PC-3 (cell line): ENCODE data around the gene CAMSAP1. TPM values are rescaled to one million over a fixed set of nuclear protein-coding genes. Genes with fewer than 3 reads are reported as not detected.

ENCODE experiments used
- ATAC-seq: fragments of 200-7000 bp; cut with Tn5 transposase; 2 replicates; pipeline ENCODE4 v1.9.1; 2020; ENCODE audit warnings: mild to moderate bottlenecking, moderate library complexity
- BruUV-seq: library from RNA; stranded (reverse); fragments of 400-500 nt; replicated peaks from 2 replicates; lab custom pipeline; 2021; lab: Mats Ljungman, UMichigan
- CTCF ChIA-PET: fragments of 300-600 bp; sonication (Branson Sonifier 250); formaldehyde crosslinking; loops from one replicate; lab custom pipeline; 2022; ENCODE audit warnings: antibody characterized with exemption; lab: Charles Lee
- POLR2A ChIA-PET: fragments of 300-600 bp; sonication (Branson Sonifier 250); formaldehyde crosslinking; loops from one replicate; lab custom pipeline; 2022; ENCODE audit warnings: antibody characterized with exemption; ENCODE audit not compliant: unreplicated experiment; lab: Charles Lee
- DNase-seq: peaks from one replicate; pipeline ENCODE4 v3.0.0-alpha.2; 2015
- H2AFZ ChIP-seq: fragments of 300-600 bp; sonication (generic); 2 replicates; pipeline ENCODE4 v1.6.0; 2016; ENCODE audit warnings: antibody characterized with exemption, low read length
- H3F3A ChIP-seq: fragments of 300-600 bp; sonication (generic); one replicate; pipeline ENCODE4 v1.6.0; 2017; ENCODE audit warnings: antibody characterized with exemption, low read length, control low read depth, mild to moderate bottlenecking; ENCODE audit not compliant: unreplicated experiment
- H3K27ac ChIP-seq: fragments of 300-600 bp; sonication (generic); 2 replicates; pipeline ENCODE4 v1.5.1; 2016; ENCODE audit warnings: mild to moderate bottlenecking, low read length
- H3K27me3 ChIP-seq: fragments of 300-600 bp; sonication (generic); 2 replicates; pipeline ENCODE4 v1.6.1; 2016; ENCODE audit warnings: low read length, mixed read lengths
- H3K36me3 ChIP-seq: fragments of 300-600 bp; sonication (generic); 2 replicates; pipeline ENCODE4 v1.6.1; 2016; ENCODE audit warnings: low read depth, mixed run types, low read length, mixed read lengths
- H3K4me1 ChIP-seq: fragments of 300-600 bp; sonication (generic); 2 replicates; pipeline ENCODE4 v1.5.1; 2016; ENCODE audit warnings: low read length; ENCODE audit not compliant: insufficient read depth
- H3K4me2 ChIP-seq: fragments of 300-600 bp; sonication (generic); 2 replicates; pipeline ENCODE4 v1.6.0; 2016; ENCODE audit warnings: low read length
- H3K4me3 ChIP-seq: fragments of 300-600 bp; sonication (generic); 2 replicates; pipeline ENCODE4 v1.5.1; 2016; ENCODE audit warnings: mild to moderate bottlenecking, low read length, mixed read lengths
- H3K79me2 ChIP-seq: fragments of 300-600 bp; sonication (generic); 2 replicates; pipeline ENCODE4 v1.6.1; 2017; ENCODE audit warnings: low read length, mixed read lengths
- H3K9ac ChIP-seq: fragments of 300-600 bp; sonication (generic); 2 replicates; pipeline ENCODE4 v1.6.0; 2016; ENCODE audit warnings: mild to moderate bottlenecking, low read length
- H3K9me2 ChIP-seq: fragments of 300-600 bp; sonication (generic); replicated peaks from 2 replicates; pipeline ENCODE4 v1.6.1; 2016; ENCODE audit warnings: mixed run types, low read length, mixed read lengths
- H3K9me3 ChIP-seq: fragments of 300-600 bp; sonication (generic); 2 replicates; pipeline ENCODE4 v1.6.1; 2016; ENCODE audit warnings: low read length, mixed read lengths
- H4K20me1 ChIP-seq: fragments of 300-600 bp; sonication (generic); 2 replicates; pipeline ENCODE4 v1.6.1; 2016; ENCODE audit warnings: low read length, mixed read lengths
- CTCF ChIP-seq: fragments of 300-600 bp; sonication (generic); conservative IDR thresholded peaks from 2 replicates; pipeline ENCODE4 v1.5.1; 2017; ENCODE audit warnings: antibody characterized with exemption, low read depth, mild to moderate bottlenecking, low read length
- EZH2 ChIP-seq: fragments of 300-600 bp; sonication (generic); IDR thresholded peaks from one replicate; pipeline ENCODE4 v1.6.1; 2017; ENCODE audit warnings: antibody characterized with exemption, mild to moderate bottlenecking, low read length; ENCODE audit not compliant: unreplicated experiment
- EZH2phosphoT487 ChIP-seq: fragments of 300-600 bp; sonication (generic); IDR thresholded peaks from 2 replicates; pipeline ENCODE4 v1.6.1; 2018; ENCODE audit warnings: mild to moderate bottlenecking, antibody characterized with exemption, low read length, borderline replicate concordance
- intact Hi-C: fragments of 100-400 bp; cut with micrococcal nuclease; formaldehyde crosslinking; loops from 2 replicates; pipeline ENCODE4 v1.9.0; 2023
- total RNA-seq: library from RNA; depleted of rRNA; stranded (reverse); fragments of >200 nt; gene quantifications from 2 replicates; pipeline ENCODE4 v1.2.3, GENCODE V29; 2014

The CAMSAP1 gene
- total RNA-seq, 1 experiment from 2014 or later: 16.4 TPM

GRCh38 chr9:135883410-135884089 lies 23.8 kb downstream of the CAMSAP1 start:
- peaks cover 8% of the 10 kb centered on the region for H3K4me1 ChIP-seq
- no peaks in the 10 kb centered on the region for H3K9me3 ChIP-seq
- ChIA-PET CTCF (no interaction called here), POLR2A (no interaction called here)
- no peak overlapping the region for H3K4me3 ChIP-seq
- H3K27me3 ChIP-seq: no peaks in the 10 kb centered on the region
- ATAC-seq (no peak), DNase-seq (no peak)
- no peak overlapping the region for H3K9ac ChIP-seq
- H4K20me1 ChIP-seq: peaks cover 25% of the 10 kb centered on the region; the same call in 1 of the 2 replicates
- no peaks in the 10 kb centered on the region for H3K9me2 ChIP-seq
- H2AFZ ChIP-seq: no peak overlapping the region
- H3F3A ChIP-seq: no peaks in the 10 kb centered on the region
- intact Hi-C loops: no loop called here
- H3K27ac ChIP-seq: no peak overlapping the region
- H3K4me2 ChIP-seq: no peak overlapping the region
- H3K36me3 ChIP-seq: no peaks in the 10 kb centered on the region
- TF ChIP-seq EZH2 (no peak), EZH2phosphoT487 (no peak), CTCF (no peak)
- no TSS peak for BruUV-seq
- peaks cover 70% of the 10 kb centered on the region for H3K79me2 ChIP-seq

DNA sequence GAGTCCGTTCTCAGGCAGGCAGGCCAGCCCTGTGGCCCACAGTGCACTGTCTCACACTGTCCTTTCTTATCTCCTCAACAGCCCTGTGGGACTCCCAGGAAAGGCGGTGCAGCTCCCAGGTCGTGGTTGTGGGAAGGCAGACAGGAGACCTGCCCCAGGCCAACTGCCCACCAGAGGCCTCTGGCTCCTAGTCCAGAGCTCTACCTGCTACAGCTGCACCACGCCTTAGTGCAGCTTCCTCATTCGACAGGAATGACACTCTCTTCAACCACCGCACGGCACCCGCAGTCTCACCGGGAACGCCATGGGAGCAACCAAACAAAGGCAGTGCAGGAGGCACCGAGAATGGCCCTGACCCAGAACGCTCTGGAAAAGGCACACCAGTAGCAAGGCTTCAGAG lies 25.3 kb downstream of the CAMSAP1 start:
- H3K79me2 ChIP-seq: peaks cover 66% of the 10 kb centered on the region
- no peaks in the 10 kb centered on the region for H3K9me3 ChIP-seq
- H3K27me3 ChIP-seq: no peaks in the 10 kb centered on the region
- H3K4me1 ChIP-seq: peaks cover 8% of the 10 kb centered on the region
- no peak overlapping the region for H2AFZ ChIP-seq
- no peaks in the 10 kb centered on the region for H3K9me2 ChIP-seq
- no peak overlapping the region for H3K9ac ChIP-seq
- TF ChIP-seq EZH2 (no peak), CTCF (no peak), EZH2phosphoT487 (no peak)
- CTCF ChIA-PET: no interaction called here
- POLR2A ChIA-PET: no interaction called here
- no peaks in the 10 kb centered on the region for H3F3A ChIP-seq
- H3K27ac ChIP-seq: no peak overlapping the region
- ATAC-seq (no peak), DNase-seq (no peak)
- no peaks in the 10 kb centered on the region for H3K36me3 ChIP-seq
- no peak overlapping the region for H3K4me3 ChIP-seq
- H3K4me2 ChIP-seq: no peak overlapping the region
- peaks cover 25% of the 10 kb centered on the region; the same call in 1 of the 2 replicates for H4K20me1 ChIP-seq
- intact Hi-C loops: no loop called here
- no TSS peak for BruUV-seq

DNA sequence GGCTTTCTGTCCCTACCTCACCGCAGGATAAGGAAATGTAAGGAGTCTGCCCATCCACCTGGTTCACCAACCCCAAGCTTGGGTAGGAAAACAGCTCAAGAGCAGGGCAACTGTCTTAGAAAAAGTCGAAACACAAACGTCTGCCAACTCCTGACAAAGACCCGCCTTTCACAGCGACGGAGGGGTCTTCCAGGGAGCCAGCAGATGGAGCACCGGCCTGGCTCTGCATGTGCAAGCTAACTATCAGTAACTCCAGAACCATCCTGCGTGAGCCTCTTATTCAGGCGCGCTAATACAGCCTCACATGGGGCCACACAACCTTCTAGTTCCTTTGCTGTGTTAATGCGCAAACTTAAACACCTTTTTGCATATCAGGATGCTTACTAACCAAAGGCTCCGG lies 26.9 kb downstream of the CAMSAP1 start:
- BruUV-seq: no TSS peak

More for the DNA sequence above, 26.9 kb downstream of the CAMSAP1 start:
- Histone ChIP-seq H3K79me2 (peaks cover 60% of the 10 kb centered on the region), H2AFZ (no peak overlapping the region), H3K4me3 (no peak overlapping the region), H3K27ac (no peak overlapping the region), H3K36me3 (no peaks in the 10 kb centered on the region), H3F3A (no peaks in the 10 kb centered on the region), H3K4me1 (peaks cover 5% of the 10 kb centered on the region), H3K9ac (no peak overlapping the region), H3K9me3 (no peaks in the 10 kb centered on the region), H3K4me2 (no peak overlapping the region), H3K9me2 (no peaks in the 10 kb centered on the region), H4K20me1 (peaks cover 17% of the 10 kb centered on the region; the same call in 1 of the 2 replicates), H3K27me3 (no peaks in the 10 kb centered on the region)
- POLR2A ChIA-PET: no interaction called here
- DNase-seq (no peak), ATAC-seq (no peak)
- intact Hi-C loops: no loop called here
- TF ChIP-seq CTCF (no peak), EZH2phosphoT487 (no peak), EZH2 (no peak)
- CTCF ChIA-PET: no interaction called here
